ENCODE data around the gene PABPC5. TPM values are rescaled to one million over a fixed set of nuclear protein-coding genes. Genes with fewer than 3 reads are reported as not detected.
A peak's percentile ranks its signal among the peaks of the same experiment; 100 is the strongest.

PABPC5 gene
- 4.4 and 4.5 TPM in 2 replicates for total RNA-seq
- polyA plus RNA-seq = 1.4 and 2.3 TPM in 2 replicates
- polyA plus RNA-seq (2012) = 1.3 and 2.1 TPM in 2 replicates
- polyA minus RNA-seq (ENCODE audit: low replicate concordance) = 0.56 TPM in 1 of 2 replicates, not detected in the other

- Histone ChIP-seq H3K9ac (ENCODE audit: insufficient read depth, low read length) (peak within 1 kb of the TSS; percentile 72), H3K4me1 (ENCODE audit: control insufficient read depth, extremely low read depth, insufficient read depth, low read length) (no peaks in the 10 kb centered on the region), H3K27ac (ENCODE audit: insufficient read depth, low read length) (peak within 1 kb of the TSS; percentile 87), H3K9me3 (ENCODE audit: control insufficient read depth, insufficient read depth, low read depth, low read length) (no peaks in the 10 kb centered on the region), H3K4me3 (replicated peaks in 1 of 4; ENCODE audit: control extremely low read depth in 1 of 4, insufficient read depth in 1 of 4, low read depth in 3 of 4, low read length in 4 of 4) (peak within 1 kb of the TSS; percentile 52 to 75 (median 65)), H3K79me2 (ENCODE audit: control insufficient read depth, insufficient read depth, low read length) (no peaks in the 10 kb centered on the region), H3K27me3 (ENCODE audit: control insufficient read depth, insufficient read depth, low read length) (no peaks in the 10 kb centered on the region), H3K36me3 (ENCODE audit: control insufficient read depth, insufficient read depth, low read length) (no peaks in the 10 kb centered on the region), H4K20me1 (ENCODE audit: control insufficient read depth, extremely low read depth, insufficient read depth, low read length) (no peaks in the 10 kb centered on the region), H2AFZ (ENCODE audit: low read length) (peak within 1 kb of the TSS; percentile 82), H3K4me2 (ENCODE audit: extremely low read depth, insufficient read depth, low read length) (peak within 1 kb of the TSS; percentile 82)
- TF ChIP-seq CTCF (conservative IDR thresholded peaks at IDR 0.05 in 1 of 2, IDR thresholded peaks at IDR 0.05 in 1 of 2; ENCODE audit: low read depth in 1 of 2, low read length in 2 of 2) = no peak
- TF ChIP-seq EZH2 (IDR thresholded peaks at IDR 0.05; ENCODE audit: low read length, missing control alignments) = no peak
- DNase-seq (ENCODE audit: low read depth in 2 of 2) = peak; percentile 86 to 87
Observed at GRCh38 chrX:91434351-91435168, at the start of gene PABPC5. Gene PABPC5 (plus strand): TSS chrX:91434839. CDS start chrX:91435578, 739 bp downstream.

GRCh38 chrX:91389026-91389425, 45.6 kb upstream of the PABPC5 start:
- Histone ChIP-seq H3K4me3 (replicated peaks in 1 of 4; ENCODE audit: control extremely low read depth in 1 of 4, insufficient read depth in 1 of 4, low read depth in 3 of 4, low read length in 4 of 4) (no peak overlapping the region), H3K27ac (ENCODE audit: insufficient read depth, low read length) (no peak overlapping the region), H2AFZ (ENCODE audit: low read length) (no peak overlapping the region), H3K36me3 (ENCODE audit: control insufficient read depth, insufficient read depth, low read length) (no peaks in the 10 kb centered on the region), H3K4me2 (ENCODE audit: extremely low read depth, insufficient read depth, low read length) (no peak overlapping the region), H3K9me3 (ENCODE audit: control insufficient read depth, insufficient read depth, low read depth, low read length) (no peaks in the 10 kb centered on the region), H4K20me1 (ENCODE audit: control insufficient read depth, extremely low read depth, insufficient read depth, low read length) (no peaks in the 10 kb centered on the region), H3K4me1 (ENCODE audit: control insufficient read depth, extremely low read depth, insufficient read depth, low read length) (no peaks in the 10 kb centered on the region), H3K9ac (ENCODE audit: insufficient read depth, low read length) (no peak overlapping the region), H3K79me2 (ENCODE audit: control insufficient read depth, insufficient read depth, low read length) (no peaks in the 10 kb centered on the region), H3K27me3 (ENCODE audit: control insufficient read depth, insufficient read depth, low read length) (no peaks in the 10 kb centered on the region)
- DNase-seq (ENCODE audit: low read depth in 2 of 2) = no peak
- no peak for TF ChIP-seq EZH2 (IDR thresholded peaks at IDR 0.05; ENCODE audit: low read length, missing control alignments)
- TF ChIP-seq CTCF (conservative IDR thresholded peaks at IDR 0.05 in 1 of 2, IDR thresholded peaks at IDR 0.05 in 1 of 2; ENCODE audit: low read depth in 1 of 2, low read length in 2 of 2) = no peak

- no peaks in the 10 kb centered on the region for H3K79me2 ChIP-seq (ENCODE audit: control insufficient read depth, insufficient read depth, low read length)
- H3K4me3 ChIP-seq (replicated peaks in 1 of 4; ENCODE audit: control extremely low read depth in 1 of 4, insufficient read depth in 1 of 4, low read depth in 3 of 4, low read length in 4 of 4) = no peak overlapping the region
- no peak overlapping the region for H3K27ac ChIP-seq (ENCODE audit: insufficient read depth, low read length)
- H3K9ac ChIP-seq (ENCODE audit: insufficient read depth, low read length) = no peak overlapping the region
- peak; percentile 8 to 25 for TF ChIP-seq CTCF (conservative IDR thresholded peaks at IDR 0.05 in 1 of 2, IDR thresholded peaks at IDR 0.05 in 1 of 2; ENCODE audit: low read depth in 1 of 2, low read length in 2 of 2)
- TF ChIP-seq EZH2 (IDR thresholded peaks at IDR 0.05; ENCODE audit: low read length, missing control alignments) = no peak
- no peaks in the 10 kb centered on the region for H3K9me3 ChIP-seq (ENCODE audit: control insufficient read depth, insufficient read depth, low read depth, low read length)
- no peaks in the 10 kb centered on the region for H3K27me3 ChIP-seq (ENCODE audit: control insufficient read depth, insufficient read depth, low read length)
- H3K4me2 ChIP-seq (ENCODE audit: extremely low read depth, insufficient read depth, low read length) = no peak overlapping the region
- no peak overlapping the region for H2AFZ ChIP-seq (ENCODE audit: low read length)
- no peaks in the 10 kb centered on the region for H4K20me1 ChIP-seq (ENCODE audit: control insufficient read depth, extremely low read depth, insufficient read depth, low read length)
- DNase-seq (ENCODE audit: low read depth in 2 of 2) = peak in 1 of 2 donors; percentile 0
- H3K4me1 ChIP-seq (ENCODE audit: control insufficient read depth, extremely low read depth, insufficient read depth, low read length) = no peaks in the 10 kb centered on the region
- no peaks in the 10 kb centered on the region for H3K36me3 ChIP-seq (ENCODE audit: control insufficient read depth, insufficient read depth, low read length)
Observed at GRCh38 chrX:91414713-91415112, 19.9 kb upstream of the PABPC5 start.
